NCI-H774 (cell line): ENCODE measurements around the gene IGF2R.
"Not testable (repeated sequence)": the region's sequence is repeated elsewhere in the genome, so short reads cannot be mapped to it uniquely, and the experiment has no call there.

Experiments used
- DNase-seq: peaks from one replicate; lab custom pipeline; 2025; lab: John Stamatoyannopoulos, UW

The IGF2R gene

DNA sequence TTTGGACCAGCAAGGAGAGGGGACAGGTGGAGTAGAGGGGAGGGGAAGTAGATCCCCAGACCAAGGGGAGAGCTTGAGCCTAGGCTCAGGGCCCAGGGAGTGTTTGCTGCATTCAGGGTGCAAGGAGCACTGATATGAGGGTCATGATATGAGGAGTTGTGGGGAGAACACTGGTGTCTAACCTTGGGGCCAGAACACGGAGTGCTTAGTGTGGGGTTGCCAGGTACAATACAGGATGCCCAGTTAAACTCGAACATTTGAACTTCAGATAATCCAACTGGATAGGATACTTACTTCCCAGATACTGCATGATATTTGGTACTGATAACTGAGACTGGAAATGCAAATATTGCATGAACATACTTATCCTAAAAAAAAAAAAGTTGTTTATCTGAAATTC lies 155.1 kb downstream of the IGF2R start:
- no peak for DNase-seq

DNA sequence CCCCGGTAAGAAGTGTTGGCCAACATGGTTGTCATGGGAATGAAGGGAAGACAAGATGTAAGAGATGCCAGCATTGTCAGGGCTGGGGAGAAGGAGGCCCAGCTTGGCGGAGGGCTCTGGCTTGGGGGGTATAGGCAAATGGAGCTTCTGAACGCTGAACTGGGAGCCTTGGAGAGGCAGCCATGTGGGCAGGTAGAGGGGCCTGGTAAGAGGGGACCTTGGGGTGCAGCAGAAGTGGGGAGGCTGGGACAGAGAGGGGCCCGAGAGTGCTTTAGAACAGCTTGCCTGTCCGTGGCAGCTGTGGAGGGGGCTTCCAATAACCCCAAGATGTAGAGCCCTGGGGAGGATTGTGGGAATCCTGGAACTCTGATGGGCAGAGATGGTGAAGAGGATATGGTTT lies 155.7 kb downstream of the IGF2R start:
- DNase-seq = no peak

DNA sequence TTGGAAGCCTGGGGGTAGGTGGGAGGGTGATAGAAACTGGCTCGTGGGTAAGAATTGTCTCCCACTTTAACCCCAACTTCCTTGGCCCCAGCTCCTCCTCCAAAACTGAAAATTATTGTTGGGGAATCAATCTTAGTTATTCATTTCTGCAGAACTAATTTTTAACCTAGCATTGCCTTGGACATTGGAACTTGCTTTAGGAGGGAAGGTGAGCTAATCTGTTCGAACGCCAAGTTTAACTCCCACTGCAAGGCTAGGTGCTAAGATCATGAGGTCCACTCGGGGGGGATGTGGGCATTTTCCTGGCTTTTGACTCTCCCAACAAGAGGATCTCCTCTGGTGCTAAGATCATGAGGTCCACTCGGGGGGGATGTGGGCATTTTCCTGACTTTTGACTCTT lies 156.2 kb downstream of the IGF2R start:
- DNase-seq = not testable (repeated sequence)

DNA sequence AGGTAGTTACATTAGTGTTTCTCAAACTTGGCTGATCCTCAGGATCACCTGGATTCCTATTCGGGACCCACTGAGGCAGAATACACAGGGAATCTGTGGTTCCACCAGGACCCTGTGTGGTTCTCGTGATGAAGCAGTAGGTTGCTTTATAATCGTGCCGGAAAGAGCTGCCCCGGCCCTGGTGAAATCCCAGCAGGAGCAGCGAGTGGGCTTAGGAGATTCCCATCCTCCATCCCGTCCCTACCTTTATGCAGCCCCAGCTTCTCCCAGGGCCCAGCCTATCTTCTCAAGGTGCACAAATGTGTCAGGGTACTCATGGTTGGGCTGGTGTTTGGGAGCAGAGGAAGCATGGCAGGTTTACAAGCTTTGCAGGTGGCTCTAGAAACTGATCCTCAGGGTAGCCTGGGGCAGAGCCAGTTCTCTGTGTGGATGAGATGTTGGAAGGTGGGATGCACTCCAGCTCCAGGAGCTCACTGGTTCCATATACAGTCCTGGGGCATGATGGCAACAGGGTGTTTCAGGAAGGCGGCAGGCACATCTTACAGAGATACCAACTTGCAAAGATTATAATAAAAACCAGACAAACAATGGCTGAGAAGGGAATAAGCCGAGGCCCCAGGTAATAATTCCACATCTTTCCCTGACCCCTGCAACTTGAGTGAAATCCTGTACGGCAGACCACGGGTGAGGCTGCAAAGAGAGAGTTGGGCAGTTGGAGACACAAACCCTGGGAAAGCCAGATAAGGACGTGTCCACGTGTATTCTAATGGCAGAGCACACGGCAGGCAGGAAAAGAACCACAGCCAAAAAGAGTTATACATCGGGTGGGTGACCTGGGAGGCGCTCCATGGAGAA lies 158.6 kb downstream of the IGF2R start:
- DNase-seq = no peak

DNA sequence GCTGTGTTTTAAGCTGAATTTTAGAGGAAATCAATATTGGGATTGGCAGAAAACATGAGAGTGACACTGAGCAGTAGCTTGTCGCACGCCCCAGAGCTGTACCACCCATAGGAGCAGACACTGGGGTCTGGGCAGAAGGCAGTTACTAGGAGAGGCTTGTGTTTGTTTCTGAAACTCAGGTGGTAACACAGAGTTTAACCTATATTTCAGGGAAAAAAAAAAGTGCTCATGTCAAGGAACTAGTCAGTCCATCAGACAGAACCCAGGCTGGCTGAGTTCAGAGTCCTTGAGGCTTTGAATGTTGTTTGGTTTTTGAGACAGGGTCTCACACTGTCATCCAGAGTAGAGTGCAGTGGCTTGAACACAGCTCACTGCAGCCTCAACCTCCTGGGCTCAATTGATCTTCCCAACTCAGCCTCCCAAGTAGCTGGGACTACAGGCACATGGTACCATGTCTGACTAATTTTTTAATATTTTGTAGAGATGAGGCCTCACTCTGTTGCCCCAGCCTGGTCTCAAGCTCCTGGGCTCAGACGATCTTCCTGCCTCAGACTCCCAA lies 159.3 kb downstream of the IGF2R start:
- DNase-seq = no peak

DNA sequence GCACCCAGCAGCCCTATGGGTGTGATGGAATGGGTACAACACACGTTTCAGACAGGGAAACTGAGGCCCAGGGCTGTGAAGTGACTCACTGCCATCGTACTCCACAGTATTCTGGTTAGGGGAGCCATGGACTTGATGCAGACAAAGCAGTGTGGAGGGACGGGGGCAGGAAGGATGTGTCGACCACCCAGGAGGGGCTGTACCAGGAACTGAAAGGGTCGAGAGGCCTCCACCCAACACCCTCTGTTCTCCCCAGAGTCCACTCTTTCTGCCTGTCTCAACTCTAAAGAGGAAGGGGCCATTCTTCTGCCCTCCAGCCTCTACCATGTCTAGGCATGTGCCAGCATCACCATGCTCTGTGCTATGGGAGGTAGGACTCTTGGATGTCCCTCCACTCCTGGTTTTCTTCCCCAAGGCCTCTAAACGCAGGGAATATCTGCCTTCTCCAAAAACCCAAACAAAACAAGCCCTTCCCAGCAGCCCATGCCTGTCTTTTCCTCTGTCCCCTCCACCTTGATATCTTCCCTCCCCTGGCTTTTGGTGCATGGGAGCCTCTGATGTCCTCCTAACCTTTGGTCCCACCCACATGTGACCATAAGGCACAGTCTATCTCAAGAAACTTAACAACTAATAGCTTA lies 160.1 kb downstream of the IGF2R start:
- DNase-seq = no peak

DNA sequence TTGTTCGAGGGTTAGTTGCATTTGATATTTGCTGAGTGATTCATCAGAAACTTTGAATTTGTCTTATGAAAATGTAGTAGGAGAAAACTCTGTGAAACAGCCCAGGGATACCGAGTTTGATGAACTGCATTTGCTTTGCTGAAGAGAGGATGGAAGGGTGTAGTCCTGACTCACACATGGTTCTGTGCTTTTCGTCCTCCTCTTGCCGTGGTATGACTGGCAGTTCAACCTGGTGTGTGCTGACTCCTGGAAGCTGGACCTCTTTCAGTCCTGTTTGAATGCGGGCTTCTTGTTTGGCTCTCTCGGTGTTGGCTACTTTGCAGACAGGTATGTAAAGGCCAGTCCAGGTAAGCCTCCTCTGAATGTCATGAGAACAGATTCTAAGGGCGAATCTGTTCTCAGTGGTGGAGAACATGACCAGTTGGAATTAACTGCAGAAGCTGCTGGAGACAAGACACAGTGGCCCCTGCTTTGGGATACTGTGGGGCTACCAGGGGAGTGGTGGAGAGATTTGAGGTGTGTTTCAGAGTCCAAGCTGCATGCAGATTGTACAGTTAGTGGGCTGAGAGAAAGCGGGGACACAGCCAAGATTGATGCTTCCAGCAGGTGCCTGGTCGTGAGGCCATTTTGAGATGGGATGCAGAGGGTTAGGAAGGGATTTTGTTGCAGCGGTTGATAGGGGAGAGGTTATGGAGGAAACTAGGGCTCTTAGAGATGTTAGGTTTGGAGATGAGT lies 161.2 kb downstream of the IGF2R start:
- no peak for DNase-seq

DNA sequence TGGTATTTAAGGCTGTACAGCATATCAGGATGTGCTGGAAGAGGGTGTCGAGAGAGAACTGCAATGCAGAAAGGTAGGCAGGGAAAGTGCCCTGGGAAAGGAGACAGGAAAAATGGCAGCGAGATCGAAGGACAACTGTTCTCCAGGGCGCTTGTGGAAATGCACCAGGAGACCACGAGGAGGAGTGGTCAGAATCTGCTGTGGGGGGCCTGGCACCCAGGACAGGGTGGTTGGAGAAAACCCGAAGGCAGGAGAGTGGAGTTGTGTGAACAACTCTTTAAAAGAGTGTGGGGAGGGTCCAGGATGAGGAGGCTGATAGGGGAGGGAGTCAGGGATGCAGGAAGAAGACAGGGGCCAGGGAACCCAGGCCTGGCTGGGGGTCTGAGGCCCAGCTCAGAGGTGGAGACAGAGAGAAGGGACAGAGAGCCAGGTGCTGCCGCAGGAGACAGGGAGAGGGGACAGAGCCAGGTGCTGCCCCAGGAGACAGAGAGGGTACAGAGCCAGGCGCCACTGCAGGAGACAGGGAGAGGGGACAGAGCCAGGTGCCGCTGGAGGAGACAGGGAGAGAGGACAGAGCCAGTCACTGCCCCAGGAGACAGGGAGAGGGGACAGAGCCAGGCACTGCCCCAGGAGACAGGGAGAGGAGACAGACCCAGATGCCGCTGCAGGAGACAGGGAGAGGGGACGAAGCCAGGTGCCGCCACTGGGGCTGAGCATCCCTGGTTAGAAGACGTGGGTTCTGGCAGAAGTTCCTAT lies 162.0 kb downstream of the IGF2R start:
- DNase-seq = no peak

DNA sequence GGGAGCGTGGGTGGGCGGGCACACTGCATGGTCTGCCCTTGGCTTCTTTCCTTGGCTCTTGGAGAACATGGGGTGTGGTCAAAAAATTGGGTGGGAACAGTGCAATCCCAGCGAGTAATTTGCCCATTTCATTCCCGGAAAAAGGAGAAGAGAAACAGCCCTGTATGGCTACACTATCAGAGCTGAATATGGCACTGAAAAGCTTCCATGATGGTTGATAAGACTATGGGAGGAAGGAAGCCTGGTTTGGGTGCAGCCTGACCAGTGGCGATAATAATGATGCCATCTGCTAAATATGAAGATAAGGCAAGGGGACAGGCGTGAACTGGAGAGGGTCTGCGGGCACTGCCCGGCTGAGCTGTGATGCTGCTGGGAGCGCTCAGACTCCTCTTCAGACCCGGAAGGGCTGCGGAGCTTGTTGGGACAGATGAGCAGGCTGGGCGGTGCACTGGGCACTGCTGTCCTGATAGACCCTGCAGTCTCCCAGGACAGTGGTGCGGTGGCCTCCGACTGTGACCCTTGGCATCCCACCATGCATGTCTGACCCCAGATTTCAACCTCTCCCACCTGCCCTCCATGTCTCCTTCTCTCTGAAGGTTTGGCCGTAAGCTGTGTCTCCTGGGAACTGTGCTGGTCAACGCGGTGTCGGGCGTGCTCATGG lies 162.9 kb downstream of the IGF2R start:
- DNase-seq = no peak

DNA sequence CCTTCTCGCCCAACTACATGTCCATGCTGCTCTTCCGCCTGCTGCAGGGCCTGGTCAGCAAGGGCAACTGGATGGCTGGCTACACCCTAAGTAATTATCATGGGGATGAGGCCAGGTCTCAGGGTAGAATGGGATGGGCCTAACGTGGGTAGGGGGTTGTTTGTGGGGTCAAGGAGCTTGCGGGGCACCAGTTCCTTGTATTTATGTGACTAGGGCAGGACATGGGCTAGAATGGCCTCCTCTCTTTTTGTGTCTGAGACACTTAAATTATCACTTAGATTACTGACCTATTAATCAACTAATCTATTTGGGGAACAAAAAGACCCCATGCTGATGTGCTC lies 163.4 kb downstream of the IGF2R start:
- DNase-seq = no peak

DNA sequence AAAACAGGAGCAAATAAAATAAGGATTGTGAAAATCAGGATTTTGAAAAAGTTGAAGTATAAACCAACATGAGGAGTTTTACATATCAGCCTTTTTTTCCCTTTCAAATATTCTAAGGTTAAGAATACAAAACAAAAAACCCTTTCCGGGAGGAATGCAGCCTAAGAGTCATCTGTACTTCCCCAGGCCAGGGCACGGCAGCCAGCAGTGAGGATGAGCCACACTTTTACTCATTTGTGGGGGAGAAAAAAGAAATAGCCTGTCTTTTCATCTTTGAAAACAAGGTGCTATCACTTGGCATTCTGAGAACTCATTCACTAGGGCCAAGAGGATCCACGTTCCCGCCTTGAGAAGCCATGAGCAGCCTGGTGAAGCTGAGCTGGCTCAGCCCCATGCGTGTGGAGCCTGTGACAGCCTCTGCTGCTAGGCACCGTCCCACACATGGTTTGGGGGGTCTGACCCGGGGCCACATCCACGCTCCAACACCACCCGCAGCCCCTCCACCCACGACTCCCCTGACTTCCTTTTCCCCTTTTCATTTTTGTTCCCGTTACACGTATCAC lies 164.0 kb downstream of the IGF2R start:
- DNase-seq = no peak

DNA sequence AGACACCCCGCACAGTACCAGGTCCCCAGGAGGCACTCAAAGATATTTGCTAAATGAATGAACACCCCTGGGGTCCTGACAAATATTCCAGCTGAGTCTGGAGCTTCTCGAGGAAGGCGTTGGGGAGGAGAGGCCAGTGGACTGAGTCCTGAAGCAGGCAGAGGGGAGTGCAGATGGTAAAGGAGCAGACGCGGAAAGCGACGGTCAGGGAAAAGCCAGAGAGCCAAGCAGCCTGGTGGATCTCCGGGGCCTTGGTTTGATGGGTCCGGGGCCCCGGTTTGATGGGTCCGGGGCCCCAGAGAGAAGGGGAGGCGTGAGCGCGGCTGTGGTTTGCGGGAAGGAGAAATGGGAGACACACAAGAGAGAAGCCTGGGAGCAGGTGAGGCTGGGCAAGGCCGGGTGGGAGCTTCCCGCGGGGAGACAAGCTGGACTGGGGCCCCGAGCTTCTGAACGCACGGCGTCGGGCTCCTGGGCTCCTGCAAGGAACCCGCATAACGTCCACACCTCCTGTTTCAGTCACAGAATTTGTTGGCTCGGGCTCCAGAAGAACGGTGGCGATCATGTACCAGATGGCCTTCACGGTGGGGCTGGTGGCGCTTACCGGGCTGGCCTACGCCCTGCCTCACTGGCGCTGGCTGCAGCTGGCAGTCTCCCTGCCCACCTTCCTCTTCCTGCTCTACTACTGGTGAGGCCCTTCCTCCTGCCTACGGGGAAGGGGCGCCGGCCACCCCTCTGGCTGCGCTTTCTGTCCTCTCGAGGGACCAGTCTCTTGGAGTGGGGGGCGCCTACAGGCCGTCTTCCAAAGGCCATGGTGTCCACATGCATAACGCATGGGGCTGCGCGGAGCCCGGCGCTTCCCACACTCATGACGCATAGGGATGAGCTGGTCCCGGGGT lies 164.8 kb downstream of the IGF2R start:
- DNase-seq = no peak

DNA sequence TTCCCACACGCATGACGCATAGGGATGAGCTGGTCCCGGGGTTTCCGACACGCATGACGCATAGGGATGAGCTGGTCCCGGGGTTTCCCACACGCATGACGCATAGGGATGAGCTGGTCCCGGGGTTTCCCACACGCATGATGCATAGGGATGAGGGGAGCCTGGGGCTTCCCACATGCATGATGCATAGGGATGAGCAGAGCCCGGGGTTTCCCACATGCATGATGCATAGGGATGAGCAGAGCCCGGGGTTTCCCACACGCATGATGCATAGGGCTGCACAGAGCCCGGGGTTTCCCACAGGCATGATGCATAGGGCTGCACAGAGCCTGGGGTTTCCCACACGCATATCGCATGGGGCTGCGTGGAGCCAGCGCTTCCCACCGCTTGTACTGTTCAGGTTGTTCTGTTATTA lies 165.5 kb downstream of the IGF2R start:
- DNase-seq = not testable (repeated sequence)

DNA sequence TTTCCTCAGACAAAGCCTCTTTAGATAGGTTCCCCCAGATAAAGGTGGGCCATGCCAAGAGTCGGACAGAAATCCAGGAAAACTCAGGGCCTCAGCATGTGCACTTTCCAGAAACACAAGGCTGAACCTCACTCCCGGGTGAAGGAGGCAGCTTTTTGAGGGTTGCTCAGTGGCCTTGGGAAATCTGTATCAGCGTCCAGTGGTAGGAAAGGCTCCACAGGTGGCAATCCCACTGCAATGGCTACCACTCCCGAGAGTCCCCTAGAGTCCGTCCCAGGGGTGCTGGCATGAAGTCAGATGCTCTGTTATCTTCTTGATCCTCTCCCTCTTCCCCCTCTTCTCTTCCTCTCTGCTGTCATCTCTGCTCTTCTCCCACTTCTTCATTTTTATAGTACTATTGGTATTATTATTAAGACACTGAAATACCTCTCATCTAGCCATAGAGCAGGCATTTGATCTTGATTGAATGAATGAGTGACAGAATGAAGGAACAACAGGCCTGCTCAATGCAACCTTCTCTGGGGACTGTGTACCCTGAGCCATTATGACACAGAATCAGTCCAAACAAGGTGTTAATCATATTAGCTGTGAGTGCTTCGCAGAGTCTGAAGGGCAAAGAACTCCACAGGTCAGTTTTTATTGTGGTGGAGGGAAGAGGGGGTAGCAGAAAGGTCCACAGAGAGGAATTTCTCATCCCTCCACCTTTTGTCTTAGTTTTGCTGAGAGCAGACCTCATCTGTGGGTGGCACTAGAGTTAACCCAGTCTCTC lies 166.1 kb downstream of the IGF2R start:
- no peak for DNase-seq

DNA sequence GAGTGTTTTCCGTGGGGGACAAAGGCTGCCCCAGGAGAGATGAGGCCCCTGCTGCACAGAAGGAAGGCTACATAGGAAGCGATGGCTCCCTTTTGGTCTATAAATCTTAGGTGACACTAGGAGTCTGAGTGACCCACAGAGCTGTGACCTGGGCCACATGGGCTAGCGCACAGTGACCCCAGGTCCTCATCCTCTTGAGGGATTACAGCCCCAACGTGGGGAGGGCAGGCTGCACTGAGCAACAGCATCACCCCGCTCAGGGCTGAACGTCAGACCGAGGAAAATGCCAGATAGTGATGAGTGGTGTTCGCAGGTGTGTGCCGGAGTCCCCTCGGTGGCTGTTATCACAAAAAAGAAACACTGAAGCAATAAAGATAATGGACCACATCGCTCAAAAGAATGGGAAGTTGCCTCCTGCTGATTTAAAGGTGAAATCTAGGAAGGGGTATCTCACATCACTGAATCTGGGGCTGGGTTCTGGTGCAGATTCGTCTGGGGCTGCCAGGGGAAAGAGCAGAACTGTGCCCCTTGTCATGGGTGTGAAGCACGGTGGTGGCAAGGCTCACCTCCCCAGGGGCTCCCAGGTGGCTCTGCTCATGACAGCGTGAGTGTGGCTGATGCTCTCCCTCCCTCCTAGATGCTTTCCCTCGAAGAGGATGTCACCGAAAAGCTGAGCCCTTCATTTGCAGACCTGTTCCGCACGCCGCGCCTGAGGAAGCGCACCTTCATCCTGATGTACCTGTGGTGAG lies 167.2 kb downstream of the IGF2R start:
- DNase-seq = no peak

DNA sequence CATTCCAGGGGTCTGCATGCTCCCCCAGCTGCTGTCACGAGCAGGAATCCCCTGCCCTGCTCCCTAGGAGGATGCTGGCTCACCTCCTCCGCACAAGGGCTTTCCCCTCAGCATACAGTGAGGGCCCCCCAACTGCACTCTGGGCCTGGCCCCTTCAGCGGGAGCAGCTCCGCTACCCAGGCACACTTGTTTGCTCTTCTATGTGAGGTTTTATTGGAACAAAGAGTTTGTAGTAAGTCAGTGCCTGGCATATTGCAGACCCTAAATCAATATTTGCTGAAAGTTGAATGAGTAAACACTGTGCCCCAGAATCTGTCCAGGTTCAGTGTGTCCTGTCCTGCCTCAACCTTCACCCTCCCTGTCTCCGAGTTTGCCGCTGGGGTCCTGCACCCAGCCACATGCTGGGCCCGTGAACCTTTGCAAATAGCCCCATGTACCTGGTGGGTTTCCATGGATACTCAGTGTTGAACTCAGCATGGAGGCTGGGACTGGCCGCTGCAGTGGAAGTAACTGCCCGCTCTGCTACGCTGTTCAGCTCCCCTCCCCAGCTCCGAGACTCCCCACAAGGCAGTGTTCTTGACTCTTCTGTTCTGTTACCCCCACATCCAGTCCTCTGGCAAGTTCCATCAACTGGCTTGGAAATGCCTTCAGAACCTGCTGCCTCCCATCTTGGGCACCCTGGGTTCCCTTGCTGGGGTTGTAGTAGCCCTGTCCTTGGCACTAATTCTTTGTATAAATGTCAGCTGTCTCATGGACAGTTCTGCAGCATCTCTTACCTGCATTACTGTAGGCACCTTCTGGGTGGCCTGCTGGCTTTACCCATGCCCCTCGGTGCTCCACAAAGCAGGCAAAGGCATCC lies 168.5 kb downstream of the IGF2R start:
- no peak for DNase-seq

DNA sequence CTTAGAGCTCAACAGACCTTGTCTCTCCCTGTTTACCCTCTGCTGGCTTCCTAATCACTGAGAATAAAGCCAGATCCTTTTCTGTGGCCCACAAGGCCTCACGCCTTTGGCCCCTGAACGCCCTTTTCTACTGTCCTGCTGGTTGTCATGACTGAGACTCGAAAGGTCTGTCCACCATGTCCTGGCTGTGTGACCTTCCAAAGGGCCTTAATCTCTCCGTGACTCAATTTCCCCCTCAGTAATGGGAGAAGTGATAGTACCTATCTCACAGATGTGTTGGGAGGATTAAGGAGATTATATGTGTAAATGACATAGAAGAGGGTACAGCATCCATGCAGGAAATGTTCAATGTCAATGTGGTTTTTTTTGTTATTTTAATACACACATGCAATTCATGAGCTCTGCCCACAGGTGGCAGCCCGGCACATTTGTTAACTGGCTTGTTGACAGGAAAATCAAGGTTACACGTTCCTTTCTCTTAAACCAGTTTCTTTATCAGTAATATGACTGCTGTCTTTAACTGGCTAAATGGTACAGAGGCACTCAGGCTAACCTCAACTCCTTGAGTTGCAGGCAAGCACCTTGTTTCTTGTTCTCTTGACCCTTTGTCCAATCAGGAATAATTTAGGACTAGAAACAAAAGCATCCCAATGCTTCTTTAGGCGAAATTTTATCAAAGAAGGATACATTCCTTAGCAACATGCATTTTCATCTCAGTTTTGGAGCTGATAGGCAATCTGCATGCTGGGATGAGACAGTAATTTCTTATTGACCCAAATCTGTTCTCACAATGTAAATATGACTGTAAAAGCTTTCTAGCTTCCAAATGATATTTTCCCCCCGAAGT lies 169.3 kb downstream of the IGF2R start:
- peak; percentile 40 for DNase-seq
